Left ventricle myocardium inferior (tissue), 1 donor: Measurements from ENCODE around the gene TMEM150B. TPM values are rescaled to one million over a fixed set of nuclear protein-coding genes. Genes with fewer than 3 reads are reported as not detected.

Experiments used
- DNase-seq: peaks from one replicate; pipeline ENCODE4 v3.0.0-alpha.2; 2020
- H3K27ac ChIP-seq: fragments of 200-600 bp; replicated peaks from 2 replicates; pipeline ENCODE4 v1.8.0; 2021
- H3K27me3 ChIP-seq: fragments of 200-600 bp; 2 replicates; pipeline ENCODE4 v1.8.0; 2021; ENCODE audit warnings: low read depth
- H3K36me3 ChIP-seq: fragments of 200-600 bp; 2 replicates; pipeline ENCODE4 v1.8.0; 2021
- H3K4me1 ChIP-seq: fragments of 200-600 bp; 2 replicates; pipeline ENCODE4 v1.8.0; 2021
- H3K4me3 ChIP-seq: fragments of 200-600 bp; 2 replicates; pipeline ENCODE4 v1.8.0; 2021; ENCODE audit warnings: mild to moderate bottlenecking, moderate library complexity
- H3K9me3 ChIP-seq: fragments of 200-600 bp; replicated peaks from 2 replicates; pipeline ENCODE4 v1.8.0; 2021
- intact Hi-C: fragments of 100-400 bp; cut with micrococcal nuclease; formaldehyde crosslinking; loops from one replicate; pipeline ENCODE4 v1.11.0; 2022
- total RNA-seq: library from RNA; stranded (reverse); fragmentation: NEBNext Ultra II Directional; extraction: Animal tissue kit (Norgen Biotek cat#: 25700); gene quantifications from one replicate; pipeline ENCODE4 v1.2.1, GENCODE V29; 2021
- TF ChIP-seq, protein P1 (sequence below): fragments of 200-600 bp; IDR thresholded peaks from 2 replicates; pipeline ENCODE4 v1.8.0; 2021; ENCODE audit warnings: antibody characterized with exemption, mild to moderate bottlenecking, borderline replicate concordance
- donor health status: DM: no; HTN: yes; CAD: no; lungs with severe emphysema.

TMEM150B gene
- total RNA-seq, 1 donor from 2014 or later, result 2.0 TPM

DNA sequence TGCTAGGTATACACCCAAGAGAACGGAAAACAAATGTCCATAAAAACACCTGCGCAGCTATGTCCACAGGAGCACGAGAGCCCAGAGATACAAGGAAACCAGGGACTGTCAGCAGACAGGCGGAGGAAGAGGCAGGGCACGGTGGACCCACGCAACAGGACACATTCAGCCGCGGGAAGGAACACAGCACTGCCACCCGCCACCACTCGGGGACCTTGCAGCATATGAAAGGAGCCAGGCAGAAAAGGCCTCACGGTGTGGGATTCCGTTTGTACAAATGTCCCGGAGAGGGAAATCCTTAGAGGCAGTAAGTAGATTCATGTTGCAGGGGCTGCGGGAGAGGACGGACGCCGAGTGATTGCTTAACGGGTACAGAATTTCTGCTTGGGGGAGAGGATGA, 53.0 kb downstream of the TMEM150B start:
- no peaks in the 10 kb centered on the region for H3K27me3 ChIP-seq
- H3K9me3 ChIP-seq, result no peaks in the 10 kb centered on the region
- intact Hi-C loops, result no loop called here
- no peaks in the 10 kb centered on the region for H3K4me1 ChIP-seq
- DNase-seq, result no peak
- no peak overlapping the region for H3K27ac ChIP-seq
- H3K36me3 ChIP-seq, result peaks cover 60% of the 10 kb centered on the region
- TF ChIP-seq, protein P1, sequence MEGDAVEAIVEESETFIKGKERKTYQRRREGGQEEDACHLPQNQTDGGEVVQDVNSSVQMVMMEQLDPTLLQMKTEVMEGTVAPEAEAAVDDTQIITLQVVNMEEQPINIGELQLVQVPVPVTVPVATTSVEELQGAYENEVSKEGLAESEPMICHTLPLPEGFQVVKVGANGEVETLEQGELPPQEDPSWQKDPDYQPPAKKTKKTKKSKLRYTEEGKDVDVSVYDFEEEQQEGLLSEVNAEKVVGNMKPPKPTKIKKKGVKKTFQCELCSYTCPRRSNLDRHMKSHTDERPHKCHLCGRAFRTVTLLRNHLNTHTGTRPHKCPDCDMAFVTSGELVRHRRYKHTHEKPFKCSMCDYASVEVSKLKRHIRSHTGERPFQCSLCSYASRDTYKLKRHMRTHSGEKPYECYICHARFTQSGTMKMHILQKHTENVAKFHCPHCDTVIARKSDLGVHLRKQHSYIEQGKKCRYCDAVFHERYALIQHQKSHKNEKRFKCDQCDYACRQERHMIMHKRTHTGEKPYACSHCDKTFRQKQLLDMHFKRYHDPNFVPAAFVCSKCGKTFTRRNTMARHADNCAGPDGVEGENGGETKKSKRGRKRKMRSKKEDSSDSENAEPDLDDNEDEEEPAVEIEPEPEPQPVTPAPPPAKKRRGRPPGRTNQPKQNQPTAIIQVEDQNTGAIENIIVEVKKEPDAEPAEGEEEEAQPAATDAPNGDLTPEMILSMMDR, result no peak
- H3K4me3 ChIP-seq, result no peak overlapping the region

DNA sequence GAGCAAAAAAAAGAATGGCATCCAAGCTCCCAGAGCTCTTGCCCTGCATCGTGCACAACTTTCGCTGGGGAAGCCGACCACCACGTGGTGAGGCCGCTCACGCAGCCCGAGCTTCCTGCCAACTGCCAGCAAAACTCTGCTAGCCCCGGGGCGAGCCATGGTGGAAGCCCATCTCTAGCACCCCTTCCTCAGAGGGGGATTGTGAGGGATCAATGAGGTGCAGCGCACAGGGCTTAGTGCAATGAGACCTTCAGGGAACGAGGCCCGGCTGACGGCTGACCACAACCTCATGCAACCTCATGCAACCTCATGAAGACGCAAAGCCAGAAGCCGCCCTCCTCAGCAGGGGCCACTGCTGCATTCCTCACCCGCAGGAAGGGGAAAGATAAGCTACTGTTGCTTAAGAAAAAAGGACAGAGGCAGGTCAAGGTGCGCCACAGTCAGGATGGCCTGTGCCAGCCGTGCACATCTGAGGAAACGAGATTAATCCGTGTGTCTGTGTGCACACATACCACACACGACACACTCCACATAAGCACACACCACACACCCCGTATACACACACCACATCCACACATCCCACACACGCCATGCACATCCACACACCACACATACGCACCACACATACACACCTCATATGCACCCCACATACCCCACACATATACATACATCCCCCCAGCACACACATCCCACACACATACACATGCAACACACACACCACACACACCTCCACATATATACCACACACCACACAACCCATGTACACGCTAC, 54.8 kb downstream of the TMEM150B start:
- no peak overlapping the region for H3K4me3 ChIP-seq
- H3K27ac ChIP-seq, result no peak overlapping the region
- no peaks in the 10 kb centered on the region for H3K9me3 ChIP-seq
- H3K4me1 ChIP-seq, result no peaks in the 10 kb centered on the region
- H3K36me3 ChIP-seq, result peaks cover 49% of the 10 kb centered on the region
- intact Hi-C loops, result no loop called here
- TF ChIP-seq, protein P1, result no peak
- DNase-seq, result no peak
- no peaks in the 10 kb centered on the region for H3K27me3 ChIP-seq

DNA sequence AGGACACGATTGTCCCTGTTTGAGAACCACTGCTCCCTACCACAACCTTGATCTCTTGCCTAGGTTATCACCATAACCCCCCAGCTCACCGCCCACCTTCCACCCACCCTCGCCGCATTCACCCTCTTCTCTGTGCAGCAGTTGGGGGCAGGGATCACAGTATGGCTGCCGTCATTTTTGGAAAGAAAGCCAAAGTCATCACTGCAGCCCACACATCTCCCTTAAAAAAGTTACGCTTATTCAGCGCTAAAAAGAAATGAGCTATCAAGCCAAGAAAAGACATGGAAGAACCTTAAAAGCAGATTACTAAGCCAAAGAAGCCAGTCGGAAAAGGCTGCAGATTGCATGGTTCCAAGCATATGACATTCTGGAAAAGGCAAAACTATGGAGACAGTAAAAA, 55.8 kb downstream of the TMEM150B start:
- TF ChIP-seq, protein P1, result no peak
- no peak overlapping the region for H3K4me3 ChIP-seq
- no peaks in the 10 kb centered on the region for H3K27me3 ChIP-seq
- intact Hi-C loops, result no loop called here
- peaks cover 45% of the 10 kb centered on the region for H3K36me3 ChIP-seq
- H3K4me1 ChIP-seq, result no peaks in the 10 kb centered on the region
- no peak overlapping the region for H3K27ac ChIP-seq
- no peak for DNase-seq
- no peaks in the 10 kb centered on the region for H3K9me3 ChIP-seq

DNA sequence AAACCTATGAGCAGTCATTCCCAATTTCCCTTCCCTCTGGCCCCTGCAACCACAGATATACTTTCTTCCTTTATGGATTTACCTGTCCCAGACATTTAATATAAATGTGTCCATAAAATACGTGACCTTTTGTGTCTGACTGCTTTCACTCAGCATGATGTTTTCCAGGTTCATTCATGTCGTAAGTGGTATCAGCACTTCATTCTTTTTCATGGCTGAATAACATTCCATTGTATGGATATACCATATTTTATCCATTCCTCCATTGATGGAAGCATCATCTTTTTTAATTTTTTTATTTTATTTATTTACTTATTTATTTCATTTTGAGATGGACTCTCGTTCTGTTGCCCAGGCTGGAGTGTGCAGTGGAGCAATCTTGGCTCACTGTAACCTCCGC, 58.3 kb downstream of the TMEM150B start:
- Histone ChIP-seq H3K36me3 (peaks cover 28% of the 10 kb centered on the region), H3K4me3 (no peak overlapping the region), H3K9me3 (no peaks in the 10 kb centered on the region), H3K27ac (no peak overlapping the region), H3K27me3 (no peaks in the 10 kb centered on the region), H3K4me1 (no peaks in the 10 kb centered on the region)
- DNase-seq, result no peak
- TF ChIP-seq, protein P1, result no peak
- intact Hi-C loops, result no loop called here

DNA sequence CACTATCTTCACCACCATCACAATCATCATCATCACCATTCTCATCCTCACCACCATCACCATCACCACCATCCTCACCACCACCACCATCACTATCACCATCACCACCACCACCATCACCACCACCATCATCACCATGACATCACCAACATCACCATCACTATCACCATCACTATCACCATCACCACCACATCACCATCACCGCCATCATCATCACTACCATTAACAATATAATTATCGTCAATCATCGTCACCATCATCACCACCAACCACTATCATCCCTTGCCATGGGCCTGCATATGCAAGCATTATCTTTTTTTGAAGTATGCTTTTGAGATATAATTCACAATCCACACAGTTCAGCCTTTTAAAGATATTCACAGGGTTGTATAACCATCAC, 58.7 kb downstream of the TMEM150B start:
- TF ChIP-seq, protein P1, result no peak
- H3K27ac ChIP-seq, result no peak overlapping the region
- no peak overlapping the region for H3K4me3 ChIP-seq
- intact Hi-C loops, result no loop called here
- peaks cover 27% of the 10 kb centered on the region for H3K36me3 ChIP-seq
- no peaks in the 10 kb centered on the region for H3K9me3 ChIP-seq
- no peaks in the 10 kb centered on the region for H3K27me3 ChIP-seq
- no peaks in the 10 kb centered on the region for H3K4me1 ChIP-seq
- no peak for DNase-seq
